ENCODE measurements around the gene RASGRF2. TPM values are rescaled to one million over a fixed set of nuclear protein-coding genes. Genes with fewer than 3 reads are reported as not detected.

Gene RASGRF2
- total RNA-seq, 2 experiments from 2014 or later = 14.1 to 15.5 TPM

DNA sequence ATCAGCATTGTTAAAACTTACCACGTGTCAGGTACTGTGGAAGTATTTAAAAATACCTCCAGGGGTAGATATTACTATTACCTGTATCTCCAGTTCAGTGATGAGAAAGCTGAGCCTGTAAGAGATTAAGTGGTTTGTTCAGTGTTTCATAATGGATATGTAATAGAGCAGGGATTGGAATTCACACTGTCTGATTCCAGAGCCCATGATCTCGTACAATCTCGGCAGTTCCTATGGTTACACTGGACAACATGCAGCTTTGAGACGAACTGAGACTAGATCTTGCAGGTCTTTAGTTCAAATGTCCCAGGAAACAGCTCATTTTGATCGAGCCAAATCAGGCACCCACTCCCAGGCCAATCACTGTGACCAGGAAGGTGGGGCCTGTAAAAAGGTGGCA is 8.8 kb upstream of the RASGRF2 start:
- CTCF ChIA-PET = interaction anchor here (0.5 kb wide), 1 partner anchor 1115 kb away, joined by 5 read pairs; no protein-coding TSS in a partner anchor
- POLR2A ChIA-PET = interaction anchor here (0.5 kb wide), 1 partner anchor 257 kb away, joined by 3 read pairs; no protein-coding TSS in a partner anchor

DNA sequence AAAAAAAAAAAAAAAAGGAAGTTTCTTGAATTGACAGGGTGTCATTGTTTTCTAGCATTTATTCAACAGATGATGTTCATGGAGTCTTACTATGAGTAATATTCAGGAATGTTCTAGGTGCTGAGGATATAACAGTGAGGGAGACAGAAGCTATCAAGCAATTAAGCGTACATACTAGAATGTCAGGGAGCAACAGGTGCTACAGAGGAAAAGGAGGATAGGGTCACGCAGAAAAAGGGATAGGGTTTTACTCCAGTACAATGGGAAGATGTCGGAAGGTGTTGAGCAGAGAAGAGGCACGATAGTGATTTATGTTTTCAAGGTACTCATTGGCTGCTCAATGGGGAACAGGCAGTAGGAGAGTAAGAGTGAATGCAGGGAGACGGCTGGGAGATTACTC is 6.6 kb upstream of the RASGRF2 start:
- POLR2A ChIA-PET = no interaction called here
- CTCF ChIA-PET = no interaction called here

DNA sequence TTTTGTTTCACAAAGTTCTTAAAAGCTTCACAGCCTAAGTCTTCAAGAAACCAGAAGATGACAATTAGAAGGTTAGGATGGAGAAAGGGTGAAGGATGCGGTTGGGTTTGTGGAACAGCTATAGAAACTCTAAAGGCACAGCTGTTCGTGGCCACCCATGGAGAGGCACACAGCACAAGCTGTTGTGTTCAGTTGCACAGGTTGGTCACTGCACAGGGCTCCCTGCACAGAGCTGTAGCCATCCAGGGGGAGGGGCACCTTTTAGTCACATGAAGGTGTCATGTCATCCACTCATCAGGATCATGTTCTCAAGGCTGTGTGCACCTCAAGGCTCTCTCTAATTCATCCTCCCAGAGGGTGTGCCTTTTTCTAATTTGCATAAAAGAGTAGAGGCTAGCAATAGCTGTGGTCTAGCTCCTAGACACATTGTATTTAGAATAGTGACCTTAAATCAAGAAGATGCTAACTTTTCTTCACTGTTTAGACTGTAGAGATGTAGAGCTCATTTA is 5.0 kb upstream of the RASGRF2 start:
- POLR2A ChIA-PET = no interaction called here
- CTCF ChIA-PET = interaction anchor here (0.8 to 1.1 kb wide), 2 partner anchors 11 to 14 kb away, joined by 3 read pairs; no protein-coding TSS in a partner anchor

DNA sequence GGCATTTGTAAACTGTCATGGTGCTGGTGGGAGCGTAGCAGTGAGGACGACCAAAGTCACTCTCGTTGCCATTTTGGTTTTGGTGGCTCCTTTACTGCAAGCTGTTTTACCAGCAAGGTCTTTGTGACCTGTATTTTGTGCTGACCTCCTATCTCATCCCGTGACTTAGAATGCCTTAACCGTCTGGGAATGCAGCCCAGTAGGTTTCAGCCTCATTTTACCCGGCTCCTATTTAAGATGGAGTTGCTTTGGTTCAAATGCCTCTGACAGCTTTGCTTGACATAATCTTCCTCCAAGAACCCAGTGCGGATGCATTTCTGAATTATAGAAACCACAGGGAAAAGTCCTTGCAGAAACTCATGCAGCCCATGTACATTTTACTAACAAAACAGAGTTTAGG is 3.9 kb upstream of the RASGRF2 start:
- ChIA-PET CTCF (no interaction called here), POLR2A (no interaction called here)

DNA sequence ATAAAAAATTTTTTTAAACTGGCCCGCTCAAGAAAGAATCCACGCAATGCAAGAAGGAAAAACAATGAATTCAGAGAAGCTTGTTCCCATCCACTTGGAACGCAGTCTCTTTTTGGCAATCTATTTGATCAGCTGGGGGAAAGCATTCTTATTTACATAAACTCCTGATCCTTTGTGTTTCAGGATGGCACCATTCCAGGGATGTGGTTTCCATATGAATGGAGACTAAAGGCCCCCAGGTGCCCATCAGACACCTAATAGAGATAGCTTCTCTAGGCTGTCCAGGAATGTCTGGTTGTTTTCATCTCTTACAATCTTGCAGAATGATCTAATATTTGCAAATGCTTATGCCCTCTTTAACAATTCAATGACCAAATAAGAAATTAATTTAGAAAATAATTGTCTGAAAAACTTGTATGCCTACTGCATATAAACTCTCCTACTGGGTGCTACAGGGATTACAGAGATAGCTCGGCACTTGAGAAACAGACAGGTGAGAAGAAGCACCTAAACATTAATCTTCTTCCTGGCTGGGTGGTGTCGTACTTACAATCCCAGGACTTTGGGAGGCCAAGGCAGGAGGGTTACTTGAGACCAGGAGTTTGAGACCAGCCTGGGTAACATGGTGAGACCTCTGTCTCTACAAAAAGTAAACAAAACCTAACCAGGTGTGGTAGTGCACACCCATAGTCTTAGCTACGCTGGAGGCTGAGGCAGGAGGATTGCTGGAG is 3.0 kb upstream of the RASGRF2 start:
- CTCF ChIA-PET = interaction anchor here (0.6 kb wide), 1 partner anchor 65 kb away, joined by 3 read pairs; no protein-coding TSS in a partner anchor
- POLR2A ChIA-PET = no interaction called here

DNA sequence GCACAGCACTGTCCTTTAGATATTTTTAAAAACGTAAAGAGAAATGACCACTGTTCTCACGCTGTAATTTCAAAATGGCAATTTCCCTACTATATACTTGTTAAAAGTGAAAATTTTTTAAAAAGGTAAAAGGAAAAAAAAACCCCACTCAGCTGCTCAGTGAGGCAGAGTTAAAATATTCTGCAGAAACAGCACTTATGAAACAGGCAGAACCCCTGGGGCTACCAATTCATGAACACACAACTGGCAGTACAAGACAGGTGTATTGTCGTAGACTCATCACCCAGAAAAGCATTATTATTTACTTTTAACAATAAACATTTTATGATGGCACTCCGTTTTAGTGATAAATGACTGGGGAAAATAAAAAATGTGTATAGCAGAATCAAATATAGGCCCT is 1.5 kb upstream of the RASGRF2 start:
- CTCF ChIA-PET = interaction anchor here (1.0 kb wide), 1 partner anchor 10 kb away, joined by 3 read pairs; no protein-coding TSS in a partner anchor
- POLR2A ChIA-PET = no interaction called here

DNA sequence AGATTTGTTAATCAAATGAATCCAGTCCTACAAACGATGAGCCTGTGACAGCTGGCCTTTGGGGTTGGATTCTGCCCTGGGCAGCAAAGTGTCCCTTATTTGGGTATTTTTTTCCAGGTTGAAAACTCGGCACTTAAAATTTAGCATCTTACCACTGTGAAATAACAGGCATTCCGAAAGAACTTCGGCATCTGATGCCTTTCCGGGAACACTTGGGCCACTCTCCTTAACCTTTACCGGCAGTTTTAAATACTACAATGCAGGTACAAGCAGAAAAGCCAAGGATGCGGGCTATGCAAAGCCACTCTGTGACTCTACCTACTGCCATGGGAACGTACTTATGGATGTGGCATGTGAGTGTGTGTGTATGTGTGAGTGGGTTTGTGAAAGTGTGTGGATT is 1.0 kb upstream of the RASGRF2 start:
- POLR2A ChIA-PET = no interaction called here
- CTCF ChIA-PET = interaction anchor here (1.0 kb wide), 1 partner anchor 10 kb away, joined by 3 read pairs; no protein-coding TSS in a partner anchor

DNA sequence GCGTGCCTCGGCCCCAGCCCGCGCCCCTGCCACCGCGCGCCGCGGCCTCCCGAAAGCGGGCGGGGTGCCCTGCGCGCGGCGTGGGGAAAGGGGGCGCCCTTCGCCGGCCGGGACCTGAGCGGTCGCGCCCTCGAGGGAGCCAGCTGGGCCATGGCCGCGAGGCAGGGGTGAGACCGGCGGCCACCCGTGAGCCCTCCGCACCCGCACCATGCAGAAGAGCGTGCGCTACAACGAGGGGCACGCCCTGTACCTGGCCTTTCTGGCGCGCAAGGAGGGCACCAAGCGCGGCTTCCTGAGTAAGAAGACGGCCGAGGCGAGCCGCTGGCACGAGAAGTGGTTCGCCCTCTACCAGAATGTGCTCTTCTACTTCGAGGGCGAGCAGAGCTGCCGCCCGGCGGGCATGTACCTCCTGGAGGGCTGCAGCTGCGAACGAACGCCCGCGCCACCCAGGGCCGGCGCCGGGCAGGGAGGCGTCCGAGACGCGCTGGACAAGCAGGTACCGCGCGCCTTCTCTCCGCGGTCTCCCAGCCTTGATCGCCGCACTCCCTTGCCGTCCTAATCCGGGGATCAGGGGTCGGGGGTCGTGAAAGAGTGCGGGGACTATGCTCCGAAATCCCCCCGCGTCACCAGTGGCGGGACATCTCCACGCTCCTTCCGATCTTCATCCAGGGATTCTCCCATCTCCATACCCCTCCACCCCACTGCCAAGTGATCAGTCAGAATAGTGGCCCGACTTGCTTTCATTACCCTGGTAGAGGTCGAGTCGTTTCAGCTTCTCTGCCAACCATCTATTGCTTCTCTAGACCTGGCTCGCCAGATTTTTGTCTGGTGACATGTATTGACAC is 590 bp downstream of the RASGRF2 start:
- CTCF ChIA-PET = interaction anchor here (0.6 to 1.0 kb wide), 2 partner anchors 47 to 80 kb away, joined by 3 read pairs; no protein-coding TSS in a partner anchor
- POLR2A ChIA-PET = no interaction called here

DNA sequence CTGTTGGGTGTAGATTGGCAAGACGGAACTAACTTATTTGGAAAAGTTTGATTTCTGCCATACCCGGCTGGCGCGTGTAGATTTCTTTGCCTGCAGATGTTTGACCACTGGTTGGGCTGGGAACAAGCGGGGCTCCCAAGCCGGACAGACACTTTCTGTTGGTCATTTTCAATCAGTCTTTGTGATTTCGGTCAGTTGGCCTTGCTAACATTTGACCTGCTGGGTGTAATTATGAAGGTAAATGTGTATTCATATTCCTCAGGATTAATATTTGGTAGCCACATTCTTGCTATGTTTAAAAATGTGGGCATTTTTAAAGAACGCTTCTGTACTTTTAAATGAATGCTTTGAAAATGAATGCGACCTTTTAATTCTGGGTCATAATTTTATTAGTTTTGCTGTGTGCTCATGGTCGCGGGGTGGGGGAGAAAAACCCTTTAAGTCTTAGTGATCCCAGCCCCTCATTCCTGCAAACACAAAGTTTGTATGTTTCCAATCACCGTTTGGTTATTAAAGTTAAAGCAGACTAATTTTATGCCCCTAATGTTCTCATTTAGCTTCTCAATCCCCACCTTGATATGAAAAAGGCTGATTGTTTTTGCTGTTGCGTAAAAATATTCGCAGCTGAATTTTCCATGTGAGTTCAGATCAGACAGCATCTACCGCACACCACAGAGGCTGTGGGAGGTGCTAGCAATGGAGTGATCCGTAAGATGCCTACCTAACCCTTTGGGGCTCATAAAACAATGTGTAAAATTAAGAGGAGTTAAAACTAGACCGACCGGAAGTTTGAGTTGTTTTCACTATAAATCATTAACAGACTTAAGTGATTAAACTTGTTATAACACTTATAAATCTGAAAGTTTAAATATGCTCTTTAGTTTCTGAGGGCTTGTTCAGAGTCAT is 1.5 kb downstream of the RASGRF2 start:
- POLR2A ChIA-PET = no interaction called here
- CTCF ChIA-PET = interaction anchor here (1.0 kb wide), 1 partner anchor 46 kb away, joined by 3 read pairs; no protein-coding TSS in a partner anchor

DNA sequence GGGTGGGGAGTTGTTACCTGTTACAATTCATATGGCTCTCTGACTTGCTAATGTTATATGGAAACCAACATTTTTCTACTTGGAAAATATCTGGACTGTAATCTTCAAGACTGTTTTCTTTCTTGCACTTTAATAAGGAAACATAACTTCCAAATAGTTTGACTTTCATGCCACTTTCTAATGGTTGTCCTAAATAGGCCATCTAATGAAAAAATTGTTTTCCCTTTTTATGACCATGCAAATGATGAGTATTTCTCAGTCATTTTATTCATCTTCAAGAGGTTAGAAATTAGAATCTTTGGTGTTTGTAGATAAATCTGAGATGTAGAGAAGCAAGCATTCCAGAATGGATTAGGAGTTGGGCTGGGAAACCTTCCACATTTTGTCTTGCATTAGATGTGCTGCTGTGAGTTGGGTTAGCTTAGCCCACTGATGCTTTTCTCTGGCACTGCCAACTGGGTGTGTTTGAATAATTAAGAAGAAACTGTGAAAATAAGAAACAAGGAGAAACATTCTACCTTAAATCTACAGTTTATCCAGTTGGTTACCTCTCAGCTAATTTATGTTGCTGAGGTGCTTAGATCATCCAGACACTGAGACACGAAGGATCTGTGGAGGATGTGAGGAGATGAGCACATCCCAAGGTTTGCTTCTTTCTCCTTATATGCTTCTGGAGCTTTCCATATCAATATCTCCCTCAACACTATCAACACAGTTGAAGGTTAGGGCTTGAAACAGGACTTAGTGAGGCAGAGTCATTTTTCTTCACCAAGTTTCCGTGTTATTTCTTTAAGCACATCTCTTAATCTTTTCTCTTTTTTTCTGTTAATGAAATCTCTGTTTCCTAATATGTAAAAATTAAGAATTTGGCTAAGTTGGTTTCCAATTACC is 2.7 kb downstream of the RASGRF2 start:
- POLR2A ChIA-PET = no interaction called here

DNA sequence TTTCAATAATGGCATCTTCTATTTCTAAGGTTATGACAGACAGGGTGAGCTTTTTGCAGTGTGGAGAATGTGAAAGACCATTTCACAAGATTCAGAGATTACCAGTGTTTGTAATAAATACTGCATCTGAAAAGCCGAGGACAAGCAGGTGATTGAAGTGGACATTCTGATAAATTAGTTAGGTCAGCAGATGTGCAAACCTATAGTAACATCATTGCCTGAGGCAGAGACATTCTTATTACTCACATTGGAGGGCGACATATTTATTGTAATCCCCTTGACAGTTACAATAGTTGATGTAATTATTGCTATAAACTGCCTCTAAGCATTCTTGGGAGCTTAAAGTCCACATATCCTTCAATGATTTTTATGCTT is 3.3 kb downstream of the RASGRF2 start:
- ChIA-PET CTCF (no interaction called here), POLR2A (interaction anchor here (1.0 kb wide), 1 partner anchor 97 kb away, joined by 5 read pairs; no protein-coding TSS in a partner anchor)

More for the DNA sequence above, 2.7 kb downstream of the RASGRF2 start:
- CTCF ChIA-PET = no interaction called here

DNA sequence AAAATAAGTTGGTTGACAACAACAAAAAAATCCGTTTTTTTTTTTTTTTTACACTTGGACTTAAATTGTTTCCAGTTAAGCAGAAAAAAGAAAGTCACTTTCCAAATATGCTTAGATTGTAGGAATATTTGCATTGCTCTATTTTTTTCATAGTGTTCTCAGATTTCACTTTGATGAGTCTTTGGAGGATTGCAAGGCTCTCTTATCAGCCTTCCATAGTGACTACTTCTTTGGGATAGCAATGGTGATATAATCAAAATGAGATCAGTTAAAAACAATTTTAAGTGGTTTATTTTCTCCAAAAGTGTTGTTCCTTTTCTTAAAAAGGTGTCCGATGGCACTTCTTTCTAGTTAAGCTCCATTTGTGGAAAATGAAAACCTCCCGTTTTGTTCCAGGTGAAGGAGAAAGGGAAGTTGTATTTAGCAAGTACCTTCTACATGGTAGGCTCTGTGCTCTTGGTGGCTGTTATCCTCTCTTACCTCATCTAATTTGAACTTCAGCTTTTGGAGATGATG is 3.9 kb downstream of the RASGRF2 start:
- CTCF ChIA-PET = no interaction called here
- POLR2A ChIA-PET = interaction anchor here (1.0 kb wide), 1 partner anchor 98 kb away, joined by 5 read pairs; no protein-coding TSS in a partner anchor

DNA sequence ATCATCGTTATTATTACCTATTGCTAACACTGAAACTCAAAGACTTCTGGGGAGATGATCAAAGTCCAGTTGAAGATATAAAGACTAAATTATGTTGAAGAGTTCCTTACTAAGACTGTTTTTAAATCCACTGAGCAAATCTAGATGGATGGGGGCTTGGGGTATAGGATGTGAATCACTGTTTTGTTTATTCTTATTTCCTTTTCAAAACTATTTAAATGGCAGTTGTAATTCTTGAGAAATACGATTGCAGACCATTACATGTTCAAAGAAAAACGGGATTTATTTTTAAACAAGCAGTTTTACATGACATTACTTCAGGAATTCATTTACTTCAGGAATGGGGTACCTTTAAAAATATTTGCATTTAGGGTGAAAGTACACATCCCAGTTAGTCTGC is 4.3 kb downstream of the RASGRF2 start:
- CTCF ChIA-PET = no interaction called here
- POLR2A ChIA-PET = interaction anchor here (1.0 kb wide), 1 partner anchor 98 kb away, joined by 5 read pairs; no protein-coding TSS in a partner anchor

DNA sequence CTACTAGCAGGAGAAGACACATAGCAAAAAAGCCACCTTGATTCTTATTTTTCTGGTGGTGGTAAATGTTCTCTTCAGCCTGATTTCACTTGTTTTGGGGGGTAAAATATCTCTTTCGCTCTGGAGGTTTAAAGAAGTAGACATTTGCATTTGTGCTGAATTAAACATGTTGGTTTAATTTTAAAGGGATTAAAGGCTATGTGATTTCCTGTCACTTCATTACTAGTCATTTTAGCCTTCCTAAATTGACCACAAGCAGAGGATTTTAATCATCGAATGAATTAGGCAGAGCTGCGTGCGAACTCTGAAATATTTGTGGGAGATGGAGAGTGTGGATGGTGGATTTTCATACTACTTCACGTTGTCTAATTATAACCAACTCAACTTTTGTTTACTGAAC is 4.8 kb downstream of the RASGRF2 start:
- CTCF ChIA-PET = no interaction called here
- POLR2A ChIA-PET = no interaction called here

DNA sequence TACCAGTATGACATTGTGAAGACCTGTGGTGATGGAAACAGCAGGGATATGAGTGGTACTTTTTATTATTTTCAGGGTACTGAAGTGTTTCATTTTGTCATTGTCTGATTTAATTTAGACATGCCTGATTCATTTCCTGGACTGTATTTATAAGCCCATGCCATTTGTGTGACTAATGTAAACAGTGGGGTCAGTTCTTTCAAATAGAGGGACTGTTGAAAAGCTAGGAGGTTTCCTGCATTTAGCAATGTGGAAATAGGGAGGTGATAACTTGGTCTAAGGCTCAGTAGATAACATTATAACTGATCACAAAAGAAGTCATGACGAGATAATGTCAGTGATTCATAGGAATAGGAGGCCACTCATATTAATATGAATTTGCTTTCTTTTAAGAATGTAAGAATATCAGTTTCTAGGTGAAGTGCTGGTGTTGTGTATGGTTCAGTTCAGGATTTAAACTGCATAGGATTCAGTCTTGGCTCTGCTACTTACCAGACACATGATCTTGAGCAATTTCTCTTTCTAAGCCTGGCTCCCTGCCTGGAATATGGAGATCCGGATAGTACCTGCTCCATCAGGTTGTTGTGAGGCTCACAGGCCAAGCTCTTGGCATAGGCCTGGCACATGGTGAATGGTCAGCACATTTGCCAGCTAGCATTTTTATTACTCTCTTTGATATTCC is 7.5 kb downstream of the RASGRF2 start:
- CTCF ChIA-PET = interaction anchor here (0.6 kb wide), 1 partner anchor 828 kb away, joined by 5 read pairs; no protein-coding TSS in a partner anchor
- POLR2A ChIA-PET = interaction anchor here (0.8 kb wide), 1 partner anchor 40 kb away, joined by 3 read pairs; no protein-coding TSS in a partner anchor

DNA sequence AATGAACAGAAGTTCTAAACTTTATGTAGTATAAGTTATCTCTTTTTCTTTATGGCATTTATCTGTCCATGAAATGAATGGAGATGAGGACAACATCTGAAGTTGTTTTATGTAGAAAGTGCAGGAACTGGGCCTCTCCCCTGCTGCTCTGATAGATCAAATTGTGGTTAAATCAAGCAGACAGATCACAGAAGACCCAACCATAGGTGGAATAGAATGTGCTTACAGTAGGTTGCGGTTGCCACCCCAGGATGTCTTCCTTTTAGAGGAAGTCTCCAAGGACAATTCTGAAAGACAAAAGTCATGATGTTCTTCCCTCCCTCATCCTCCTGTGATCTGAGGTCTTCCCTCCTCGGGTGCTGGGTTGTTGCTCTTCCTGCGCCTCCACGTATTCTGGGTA is 12.9 kb downstream of the RASGRF2 start:
- POLR2A ChIA-PET = no interaction called here
- CTCF ChIA-PET = no interaction called here

DNA sequence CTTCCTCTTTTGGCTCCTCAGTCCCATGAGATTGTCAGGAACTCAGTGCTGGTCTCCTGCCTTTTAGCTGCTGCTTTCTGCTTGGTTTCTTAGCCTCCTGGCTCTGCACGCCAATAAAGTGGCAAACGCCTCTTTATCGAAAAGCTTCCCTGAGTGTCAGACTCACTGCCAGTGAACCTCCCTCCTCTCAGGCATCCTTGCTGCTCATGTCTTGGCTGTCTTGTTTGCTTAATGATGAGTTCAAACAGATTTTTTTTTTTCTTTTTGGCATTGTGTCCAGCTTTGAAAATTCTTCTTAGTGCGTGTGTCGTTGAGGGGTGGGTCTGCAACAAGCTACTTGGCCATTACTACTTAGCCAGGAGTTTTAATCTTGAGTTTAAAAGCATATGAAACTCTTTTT is 14.9 kb downstream of the RASGRF2 start:
- ChIA-PET POLR2A (no interaction called here), CTCF (interaction anchor here (0.6 to 0.7 kb wide), 2 partner anchors 16 to 126 kb away, joined by 3 to 4 read pairs; no protein-coding TSS in a partner anchor)
